Tibial nerve (tissue), 3 donors: ENCODE results near the gene MXRA8.

ENCODE experiments used
- CTCF ChIP-seq, 5 experiments: fragments of 200-600 bp in 3 of 5; fragments of 450-650 bp in 2 of 5; sonication (generic) in 3 of 5; IDR thresholded peaks; one replicate each; pipeline ENCODE4 v1.5.1; 2016 to 2019; ENCODE audit warnings: antibody characterized with exemption in 5 of 5, mild to moderate bottlenecking in 3 of 5, moderate library complexity in 2 of 5
- POLR2A ChIP-seq, 2 donors: fragments of 450-650 bp; IDR thresholded peaks; one replicate each; pipeline ENCODE4 v1.6.1; 2017; ENCODE audit warnings: antibody characterized with exemption in 2 of 2, mild to moderate bottlenecking in 2 of 2, moderate library complexity in 2 of 2

- no peak for TF ChIP-seq CTCF (IDR thresholded peaks at IDR 0.05)
- TF ChIP-seq POLR2A (IDR thresholded peaks at IDR 0.05) = no peak
These were observed 13.0 kb downstream of the MXRA8 start for GRCh38 chr1:1345384-1345783.
